Measurements from ENCODE around the gene DAPK3. TPM values are rescaled to one million over a fixed set of nuclear protein-coding genes. Genes with fewer than 3 reads are reported as not detected.

The DAPK3 gene
- polyA plus RNA-seq, 2 of the 4 experiments (the other 2 are of a cell fraction), result 33.0 to 54.9 TPM

DNA sequence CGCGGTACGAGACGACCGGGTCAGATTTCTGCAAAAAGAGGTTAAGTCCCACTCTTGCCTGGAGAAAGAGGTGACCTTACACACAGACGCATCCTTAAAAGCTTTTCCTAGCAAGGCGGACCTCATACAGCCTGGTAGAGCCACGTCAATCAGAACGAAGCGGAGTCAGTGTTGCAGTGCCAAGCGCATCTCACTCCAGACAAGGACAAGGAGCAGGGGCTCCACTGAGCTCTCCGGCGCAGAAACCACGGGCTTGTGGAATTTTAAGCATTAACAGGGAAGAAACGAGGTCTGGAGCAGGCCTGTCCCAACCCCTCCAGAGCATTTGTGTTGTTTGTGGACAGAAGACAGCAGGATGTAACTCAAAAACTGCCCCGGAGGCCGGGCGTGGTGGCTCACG, 7.2 kb upstream of the DAPK3 start:
- WGBS (ENCODE audit: missing lambda C conversion rate), result 95% methylated on average over 17 of the region's 19 CpGs
- H3K4me3 ChIP-seq, result no peak overlapping the region
- H3K27ac ChIP-seq, result no peak overlapping the region
- H3K9me3 ChIP-seq, result no peaks in the 10 kb centered on the region
- no peak overlapping the region for H3K4me2 ChIP-seq
- TF ChIP-seq KDM1A (IDR thresholded peaks at IDR 0.05; ENCODE audit: low read depth), result no peak
- TF ChIP-seq, protein P1, sequence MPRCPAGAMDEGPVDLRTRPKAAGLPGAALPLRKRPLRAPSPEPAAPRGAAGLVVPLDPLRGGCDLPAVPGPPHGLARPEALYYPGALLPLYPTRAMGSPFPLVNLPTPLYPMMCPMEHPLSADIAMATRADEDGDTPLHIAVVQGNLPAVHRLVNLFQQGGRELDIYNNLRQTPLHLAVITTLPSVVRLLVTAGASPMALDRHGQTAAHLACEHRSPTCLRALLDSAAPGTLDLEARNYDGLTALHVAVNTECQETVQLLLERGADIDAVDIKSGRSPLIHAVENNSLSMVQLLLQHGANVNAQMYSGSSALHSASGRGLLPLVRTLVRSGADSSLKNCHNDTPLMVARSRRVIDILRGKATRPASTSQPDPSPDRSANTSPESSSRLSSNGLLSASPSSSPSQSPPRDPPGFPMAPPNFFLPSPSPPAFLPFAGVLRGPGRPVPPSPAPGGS (IDR thresholded peaks at IDR 0.05), result no peak
- no peak for TF ChIP-seq EP300 (IDR thresholded peaks at IDR 0.05)
- no peak for TF ChIP-seq NFE2L2 (conservative IDR thresholded peaks at IDR 0.05; ENCODE audit: low read length)
- TF ChIP-seq POLR2A (IDR thresholded peaks at IDR 0.05; ENCODE audit: low read length), result no peak
- TF ChIP-seq, protein P2, sequence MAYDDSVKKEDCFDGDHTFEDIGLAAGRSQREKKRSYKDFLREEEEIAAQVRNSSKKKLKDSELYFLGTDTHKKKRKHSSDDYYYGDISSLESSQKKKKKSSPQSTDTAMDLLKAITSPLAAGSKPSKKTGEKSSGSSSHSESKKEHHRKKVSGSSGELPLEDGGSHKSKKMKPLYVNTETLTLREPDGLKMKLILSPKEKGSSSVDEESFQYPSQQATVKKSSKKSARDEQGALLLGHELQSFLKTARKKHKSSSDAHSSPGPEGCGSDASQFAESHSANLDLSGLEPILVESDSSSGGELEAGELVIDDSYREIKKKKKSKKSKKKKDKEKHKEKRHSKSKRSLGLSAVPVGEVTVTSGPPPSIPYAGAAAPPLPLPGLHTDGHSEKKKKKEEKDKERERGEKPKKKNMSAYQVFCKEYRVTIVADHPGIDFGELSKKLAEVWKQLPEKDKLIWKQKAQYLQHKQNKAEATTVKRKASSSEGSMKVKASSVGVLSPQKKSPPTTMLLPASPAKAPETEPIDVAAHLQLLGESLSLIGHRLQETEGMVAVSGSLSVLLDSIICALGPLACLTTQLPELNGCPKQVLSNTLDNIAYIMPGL (CRISPR knock-in tag; IDR thresholded peaks at IDR 0.05; ENCODE audit: borderline replicate concordance), result no peak
- TF ChIP-seq GATA3 (IDR thresholded peaks at IDR 0.05; ENCODE audit: borderline replicate concordance), result no peak
- no peak for TF ChIP-seq RCOR1 (IDR thresholded peaks at IDR 0.05; ENCODE audit: low read depth, low read length)
- TF ChIP-seq SMC3 (IDR thresholded peaks at IDR 0.05), result no peak
- DNase-seq (ENCODE audit: low read depth in 1 of 2, low spot score in 1 of 2) (no peak), ATAC-seq (no peak), FAIRE-seq (no peak)
- ChIA-PET POLR2A (no interaction called here), CTCF (interaction anchor here (1.9 kb wide), 1 partner anchor 10 kb away, joined by 5 read pairs; no protein-coding TSS in a partner anchor)
- H3K4me1 ChIP-seq, result peaks cover 19% of the 10 kb centered on the region; the same call in 2 of the 3 replicates

DNA sequence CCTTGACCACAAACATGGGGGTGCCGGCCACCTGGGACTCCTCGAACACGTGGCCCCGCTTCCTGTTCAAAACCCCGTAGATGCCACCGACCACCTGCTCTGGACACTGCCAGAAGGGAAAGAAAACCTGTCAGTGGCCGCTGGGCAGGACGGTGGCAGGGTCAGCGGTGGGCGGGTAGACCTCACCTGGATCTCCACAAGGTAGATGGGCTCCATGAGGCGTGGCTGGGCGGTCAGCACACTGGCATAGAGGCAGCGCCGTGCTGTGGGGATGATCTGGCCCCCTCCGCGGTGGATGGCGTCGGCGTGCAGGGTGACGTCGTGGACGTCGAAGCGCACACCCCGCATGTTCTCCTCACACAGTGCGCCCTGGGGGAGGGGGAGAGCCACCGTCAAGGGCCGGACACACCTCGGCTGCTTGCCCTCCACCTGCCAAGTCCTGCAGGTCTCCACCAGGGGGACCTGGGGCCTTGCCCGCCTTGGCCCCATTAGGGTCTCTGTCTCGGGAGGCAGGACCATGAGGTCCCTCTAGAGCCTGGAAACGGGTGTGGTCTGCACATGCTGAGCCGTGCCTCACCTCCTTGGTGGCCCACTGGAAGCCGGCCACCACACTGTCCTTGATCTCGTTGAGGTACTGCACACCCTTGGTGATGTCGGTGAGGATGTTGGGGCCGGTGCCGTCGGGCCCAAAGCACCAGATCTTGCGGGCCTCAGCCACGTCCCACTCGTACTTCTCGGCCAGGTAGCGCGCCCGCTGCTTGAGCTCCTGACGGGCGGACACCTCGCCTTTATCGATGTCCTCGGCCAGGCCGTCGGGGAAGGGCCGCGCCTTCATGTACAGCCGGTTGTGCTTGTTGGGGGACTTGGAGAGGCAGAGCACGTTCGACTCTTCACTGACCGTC, 6.6 kb upstream of the DAPK3 start:
- H3K9me3 ChIP-seq, result no peaks in the 10 kb centered on the region
- ChIA-PET POLR2A (interaction anchor here (0.5 to 2.5 kb wide), 2 partner anchors 8 to 39 kb away, joined by 3 to 13 read pairs; partner anchors contain the start of gene EEF2), CTCF (interaction anchor here (1.1 to 1.9 kb wide), 2 partner anchors 8 to 10 kb away, joined by 3 to 5 read pairs; partner anchors contain the start of gene EEF2)
- TF ChIP-seq CHD2 (IDR thresholded peaks at IDR 0.05; ENCODE audit: low read length, partially characterized antibody), result no peak
- no peak for DNase-seq (ENCODE audit: low read depth in 1 of 2, low spot score in 1 of 2)
- H3K27ac ChIP-seq, result no peak overlapping the region
- no peak for FAIRE-seq
- 95% methylated on average over 40 of the region's 59 CpGs for WGBS (ENCODE audit: missing lambda C conversion rate)
- peak in 1 of 2 experiments; percentile 5; a peak in 2 of 6 replicates for ATAC-seq
- H3K4me1 ChIP-seq, result peaks cover 12% of the 10 kb centered on the region; the same call in 2 of the 3 replicates
- no peak overlapping the region for H3K4me2 ChIP-seq
- no peak overlapping the region for H3K4me3 ChIP-seq

DNA sequence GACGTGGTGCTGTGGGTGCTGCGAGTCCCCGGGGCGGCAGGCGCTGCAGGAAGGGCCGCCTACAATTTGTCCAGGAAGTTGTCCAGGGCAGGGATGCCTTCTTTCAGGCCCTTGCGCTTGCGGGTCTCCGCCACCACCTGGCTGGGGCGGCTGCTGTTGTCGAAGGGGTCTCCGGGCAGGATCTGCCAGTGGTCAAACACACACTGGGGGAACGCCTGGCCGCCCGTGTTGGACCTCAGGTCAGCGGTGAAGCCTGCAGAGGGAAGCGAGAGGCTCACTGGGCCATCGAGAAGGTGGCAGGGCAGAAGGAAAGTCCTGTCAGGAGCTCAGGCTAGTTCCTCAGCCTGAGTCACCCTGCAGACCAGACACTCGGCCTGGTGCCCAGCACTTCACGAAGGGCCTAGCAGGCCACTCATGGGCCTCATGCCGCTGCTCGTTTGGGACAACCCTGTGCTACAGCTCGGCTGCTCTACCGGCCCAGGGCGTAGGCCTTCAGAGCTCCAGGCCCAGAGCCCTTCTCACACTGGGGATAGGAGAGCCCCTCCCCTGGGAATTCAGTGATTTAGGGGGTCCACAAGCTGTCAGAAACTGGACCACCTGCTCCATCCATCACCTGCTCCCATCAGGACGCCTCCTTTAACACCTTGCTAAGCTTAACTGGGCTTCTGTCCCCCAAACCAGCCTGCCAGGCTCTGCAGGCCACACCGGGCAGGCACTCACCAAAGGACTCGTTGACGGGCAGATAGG, 5.8 kb upstream of the DAPK3 start:
- 90% methylated on average over 22 of the region's 29 CpGs for WGBS (ENCODE audit: missing lambda C conversion rate)
- Histone ChIP-seq H3K27ac (no peak overlapping the region), H3K4me1 (peaks cover 4% of the 10 kb centered on the region; the same call in 1 of the 3 replicates), H3K9me3 (no peaks in the 10 kb centered on the region), H3K4me2 (no peak overlapping the region), H3K4me3 (no peak overlapping the region)
- CTCF ChIA-PET, result interaction anchor here (1.1 kb wide), 1 partner anchor 9 kb away, joined by 3 read pairs; the partner anchor contains the start of gene EEF2
- TF ChIP-seq MYC (IDR thresholded peaks at IDR 0.05; ENCODE audit: borderline replicate concordance, low read length) (no peak), ZC3H11A (IDR thresholded peaks at IDR 0.05) (no peak), RNF2 (IDR thresholded peaks at IDR 0.05; ENCODE audit: borderline replicate concordance, low read depth) (no peak)
- DNase-seq (ENCODE audit: low read depth in 1 of 2, low spot score in 1 of 2), result no peak
- POLR2A ChIA-PET, result interaction anchor here (0.5 to 2.5 kb wide), 2 partner anchors 9 to 38 kb away, joined by 3 to 13 read pairs; partner anchors contain the start of gene EEF2
- FAIRE-seq, result no peak
- ATAC-seq, result 0 out of 6 replicates have a peak, but pooled peaks of 1 of the 2 experiments have one; percentile 13
